HG03066 (cell line): ENCODE measurements around the gene ILF2.

ENCODE experiments used
- ATAC-seq: cut with Tn5 transposase; IDR thresholded peaks from one replicate; pipeline ENCODE4 v1.9.1; 2021; ENCODE audit warnings: low read depth; ENCODE audit not compliant: unreplicated experiment

ILF2 gene

GRCh38 chr1:153629971-153630370 lies 40.8 kb downstream of the ILF2 start:
- ATAC-seq: no peak

GRCh38 chr1:153629343-153629665 lies 41.5 kb downstream of the ILF2 start:
- no peak for ATAC-seq

- ATAC-seq: no peak
These were observed 42.0 kb downstream of the ILF2 start for GRCh38 chr1:153628638-153629342.

GRCh38 chr1:153627715-153628626 lies 42.8 kb downstream of the ILF2 start, which contains the start of gene S100A1:
TSS of gene S100A1 (plus strand) at chr1:153628434. CDS start at chr1:153630522, 2,088 bp downstream.
- no peak for ATAC-seq

- peak; percentile 70 for ATAC-seq
These were observed 43.7 kb downstream of the ILF2 start, which contains the start of gene S100A13 for GRCh38 chr1:153626904-153627714. TSS of gene S100A13 (minus strand) at chr1:153627505. CDS start at chr1:153626472, 1,033 bp downstream.

- no peak for ATAC-seq
These were observed 44.3 kb downstream of the ILF2 start for GRCh38 chr1:153626477-153626903.

- no peak for ATAC-seq
These were observed 45.7 kb downstream of the ILF2 start for GRCh38 chr1:153624965-153625611.

- ATAC-seq: no peak
These were observed 47.7 kb downstream of the ILF2 start for GRCh38 chr1:153623101-153623500.

GRCh38 chr1:153619171-153619570 lies 51.6 kb downstream of the ILF2 start:
- no peak for ATAC-seq

GRCh38 chr1:153617663-153618062 lies 53.1 kb downstream of the ILF2 start:
- ATAC-seq: no peak

GRCh38 chr1:153616917-153617311 lies 53.9 kb downstream of the ILF2 start:
- ATAC-seq: no peak

GRCh38 chr1:153616144-153616916 lies 54.5 kb downstream of the ILF2 start, which contains the start of gene S100A14:
TSS of gene S100A14 (minus strand) at chr1:153616325. CDS start at chr1:153615858, 467 bp downstream.
- ATAC-seq: no peak

- ATAC-seq: no peak
These were observed 55.4 kb downstream of the ILF2 start for GRCh38 chr1:153615406-153615805.

GRCh38 chr1:153614906-153615305 lies 55.9 kb downstream of the ILF2 start:
- no peak for ATAC-seq

GRCh38 chr1:153614189-153614900 lies 56.4 kb downstream of the ILF2 start:
- no peak for ATAC-seq

- ATAC-seq: no peak
These were observed 57.4 kb downstream of the ILF2 start for GRCh38 chr1:153613406-153613805.

- no peak for ATAC-seq
These were observed 58.0 kb downstream of the ILF2 start, which contains the start of gene S100A16 for GRCh38 chr1:153612755-153613331. TSS of gene S100A16 (minus strand) at chr1:153613137. CDS start at chr1:153608151, 4,986 bp downstream.

- ATAC-seq: no peak
These were observed 58.6 kb downstream of the ILF2 start for GRCh38 chr1:153612111-153612754.
